Measurements from ENCODE around the gene TESK1.

Gene TESK1

GRCh38 chr9:35617548-35617947, 12.5 kb downstream of the TESK1 start:
- no peak for TF ChIP-seq CTCF (IDR thresholded peaks at IDR 0.05; ENCODE audit: insufficient read depth, low read length, missing control alignments)
- H3K4me3 ChIP-seq (ENCODE audit: low read depth, low read length), result no peak overlapping the region
- ChIA-PET CTCF (interaction anchor here (1.1 to 2.0 kb wide), 4 partner anchors 9 to 30 kb away, joined by 3 to 10 read pairs (median 6); no protein-coding TSS in a partner anchor), POLR2A (no interaction called here)
- DNase-seq (ENCODE audit: low read depth, low spot score), result no peak

- TF ChIP-seq CTCF (IDR thresholded peaks at IDR 0.05; ENCODE audit: insufficient read depth, low read length, missing control alignments), result no peak
- H3K4me3 ChIP-seq (ENCODE audit: low read depth, low read length), result peak within 1 kb of the TSS; percentile 47
- ChIA-PET CTCF (interaction anchor here (2.0 kb wide), 1 partner anchor 15 kb away, joined by 10 read pairs; no protein-coding TSS in a partner anchor), POLR2A (no interaction called here)
- no peak for DNase-seq (ENCODE audit: low read depth, low spot score)
Measured at GRCh38 chr9:35618325-35618727, 13.3 kb downstream of the TESK1 start, which contains the start of gene CD72. Gene CD72, minus strand, starts transcription at chr9:35618413. Its CDS starts 110 bp downstream, at chr9:35618303.

GRCh38 chr9:35618854-35619799, 14.1 kb downstream of the TESK1 start:
- no peak for TF ChIP-seq CTCF (IDR thresholded peaks at IDR 0.05; ENCODE audit: insufficient read depth, low read length, missing control alignments)
- DNase-seq (ENCODE audit: low read depth, low spot score), result no peak
- ChIA-PET CTCF (interaction anchor here (1.0 to 2.5 kb wide), 4 partner anchors 8 to 27 kb away, joined by 3 to 15 read pairs (median 7); partner anchors contain the start of gene TESK1), POLR2A (no interaction called here)
- H3K4me3 ChIP-seq (ENCODE audit: low read depth, low read length), result no peak overlapping the region

- POLR2A ChIA-PET, result no interaction called here
- DNase-seq (ENCODE audit: low read depth, low spot score), result no peak
Measured at GRCh38 chr9:35619800-35620158, 14.7 kb downstream of the TESK1 start.

GRCh38 chr9:35627575-35627974, 22.5 kb downstream of the TESK1 start:
- no peak for TF ChIP-seq CTCF (IDR thresholded peaks at IDR 0.05; ENCODE audit: insufficient read depth, low read length, missing control alignments)
- DNase-seq (ENCODE audit: low read depth, low spot score), result no peak
- ChIA-PET CTCF (interaction anchor here (1.6 to 4.1 kb wide), 3 partner anchors 14 to 20 kb away, joined by 7 to 13 read pairs (median 12); no protein-coding TSS in a partner anchor), POLR2A (no interaction called here)
- no peak overlapping the region for H3K4me3 ChIP-seq (ENCODE audit: low read depth, low read length)

More at GRCh38 chr9:35619800-35620158, 14.7 kb downstream of the TESK1 start:
- no peak overlapping the region for H3K4me3 ChIP-seq (ENCODE audit: low read depth, low read length)
- TF ChIP-seq CTCF (IDR thresholded peaks at IDR 0.05; ENCODE audit: insufficient read depth, low read length, missing control alignments), result no peak
- CTCF ChIA-PET, result interaction anchor here (1.0 to 2.5 kb wide), 4 partner anchors 8 to 27 kb away, joined by 3 to 15 read pairs (median 7); partner anchors contain the start of gene TESK1

- TF ChIP-seq CTCF (IDR thresholded peaks at IDR 0.05; ENCODE audit: insufficient read depth, low read length, missing control alignments), result no peak
- CTCF ChIA-PET, result interaction anchor here (0.7 to 4.1 kb wide), 8 partner anchors 12 to 33 kb away, joined by 3 to 13 read pairs (median 6); partner anchors contain the start of gene TESK1
- DNase-seq (ENCODE audit: low read depth, low spot score), result no peak
- POLR2A ChIA-PET, result no interaction called here
- H3K4me3 ChIP-seq (ENCODE audit: low read depth, low read length), result no peak overlapping the region
Measured at GRCh38 chr9:35628389-35628991, 23.4 kb downstream of the TESK1 start.
